Transverse colon (tissue), 4 donors: ENCODE data around the gene ABHD16A. TPM values are rescaled to one million over a fixed set of nuclear protein-coding genes. Genes with fewer than 3 reads are reported as not detected.
A peak's percentile ranks its signal among the peaks of the same experiment; 100 is the strongest.

Experiments
- DNase-seq: peaks from one replicate; pipeline ENCODE4 v3.0.0-alpha.2; 2019
- H3K27ac ChIP-seq, 4 donors: fragments of 200-600 bp; sonication (generic); 2 replicates each; pipeline ENCODE4 v1.5.1; 2016 to 2018; ENCODE audit warnings: inconsistent platforms in 4 of 4
- H3K27me3 ChIP-seq: fragments of 200-600 bp; sonication (generic); 2 replicates; pipeline ENCODE4 v1.5.1; 2017; ENCODE audit warnings: inconsistent platforms
- H3K36me3 ChIP-seq, 4 donors: fragments of 200-600 bp; sonication (generic); 2 replicates each; pipeline ENCODE4 v1.5.1; 2017 to 2019; ENCODE audit warnings: inconsistent platforms in 4 of 4
- H3K4me1 ChIP-seq, 4 donors: fragments of 200-600 bp; sonication (generic); 2 replicates each; pipeline ENCODE4 v1.5.1; 2017 to 2020; ENCODE audit warnings: inconsistent platforms in 4 of 4
- H3K4me3 ChIP-seq, 4 donors: fragments of 200-600 bp; sonication (generic); 1 replicate in 1 of 4; 2 replicates in 3 of 4; pipeline versions ENCODE4 v1.5.1 to v1.6.1; 2017 to 2019; ENCODE audit warnings: inconsistent platforms in 4 of 4
- H3K9me3 ChIP-seq, 2 donors: fragments of 200-600 bp; sonication (generic); 2 replicates each; pipeline ENCODE4 v1.5.1; 2017 to 2019; ENCODE audit warnings: inconsistent platforms in 2 of 2
- CTCF ChIP-seq, 5 experiments: fragments of 200-600 bp in 3 of 5; fragments of 450-650 bp in 2 of 5; sonication (generic) in 3 of 5; IDR thresholded peaks; 1 replicate in 2 of 5; 2 replicates in 3 of 5; pipeline ENCODE4 v1.5.1; 2016 to 2017; ENCODE audit warnings: antibody characterized with exemption in 5 of 5, inconsistent platforms in 3 of 5, mild to moderate bottlenecking in 2 of 5, moderate library complexity in 1 of 5
- EP300 ChIP-seq: sonication (generic); formaldehyde crosslinking; IDR thresholded peaks from one replicate; pipeline ENCODE4 v1.6.1; 2017; ENCODE audit warnings: antibody characterized with exemption, low read depth
- POLR2A ChIP-seq: fragments of 450-650 bp; IDR thresholded peaks from one replicate; pipeline ENCODE4 v1.6.1; 2016; ENCODE audit warnings: antibody characterized with exemption, mild to moderate bottlenecking, moderate library complexity
- POLR2AphosphoS5 ChIP-seq, 3 donors: sonication (generic); formaldehyde crosslinking; IDR thresholded peaks; one replicate each; pipeline ENCODE4 v1.6.1; 2016; ENCODE audit warnings: antibody characterized with exemption in 3 of 3
- WGBS, 2 donors: methylation state at CpG; one replicate each; pipeline ENCODE4 v1.1.5; 2018; ENCODE audit warnings: low coverage in 1 of 2; 5-methylcytosine and 5-hydroxymethylcytosine counted together
- in situ Hi-C, 4 donors: fragments of 200-750 bp; cut with MboI; loops; one replicate each; pipeline versions ENCODE4 v1.15.0 to v1.15.1; 2017; ENCODE audit warnings: low sequenced_read_pairs in 3 of 4, low pct_ligation_motif_present in 1 of 4, low pct_unique_long_range_greater_than_20kb in 1 of 4
- intact Hi-C: fragments of 100-400 bp; cut with DNase I; formaldehyde crosslinking; loops from one replicate; pipeline ENCODE4 v1.15.1; 2023; ENCODE audit warnings: low total_unique reads
- total RNA-seq, 4 donors: library from RNA; depleted of rRNA; stranded (reverse); fragments of >200 nt; gene quantifications; one replicate each; pipeline ENCODE4 v1.1.0, GENCODE V29; 2016

Gene ABHD16A
- total RNA-seq, 4 donors from 2014 or later, result 45.4 to 72.8 (median 67.4) TPM

DNA sequence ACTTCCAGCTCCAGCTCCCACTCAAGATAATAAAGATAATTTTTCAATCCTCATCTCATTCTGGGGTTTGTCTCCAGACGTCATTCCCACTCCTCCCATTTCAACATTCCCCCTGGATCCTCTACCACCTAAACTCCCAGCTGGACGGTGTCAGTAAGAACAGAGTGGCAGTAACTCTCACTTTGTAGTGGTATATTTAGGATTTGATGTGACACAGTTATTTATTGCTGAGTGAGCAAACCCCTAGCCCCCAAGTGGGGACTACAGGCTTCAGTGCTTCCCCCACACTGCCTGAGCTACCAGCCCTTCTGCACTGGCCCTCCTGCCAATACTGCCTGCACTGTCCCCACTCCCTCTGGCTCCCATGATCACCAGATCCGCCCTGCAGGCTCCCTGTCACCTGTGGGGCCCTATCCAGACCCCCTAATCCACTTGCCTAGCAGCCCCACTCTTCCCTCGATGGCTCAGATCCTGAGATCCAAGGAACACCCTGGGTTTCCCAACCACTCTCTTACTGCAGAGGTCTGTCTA, 44.9 kb downstream of the ABHD16A start:
- Histone ChIP-seq H3K27ac (no peak overlapping the region), H3K4me1 (peaks cover 23 to 70% (median 38%) of the 10 kb centered on the region in 4 donors), H3K9me3 (no peaks in the 10 kb centered on the region), H3K27me3 (no peaks in the 10 kb centered on the region), H3K36me3 (peaks cover 0 to 6% (median 0%) of the 10 kb centered on the region in 4 donors), H3K4me3 (peak overlapping the region in 1 of 4 donors; percentile 14)
- 45 to 81% methylated on average over 2 to 4 of the region's 4 CpGs for WGBS, 2 donors
- in situ Hi-C loops (no loop called here), intact Hi-C loops (no loop called here)
- TF ChIP-seq EP300 (no peak), CTCF (IDR thresholded peaks at IDR 0.05) (no peak), POLR2AphosphoS5 (IDR thresholded peaks at IDR 0.05) (no peak), POLR2A (no peak)
- DNase-seq, result no peak

DNA sequence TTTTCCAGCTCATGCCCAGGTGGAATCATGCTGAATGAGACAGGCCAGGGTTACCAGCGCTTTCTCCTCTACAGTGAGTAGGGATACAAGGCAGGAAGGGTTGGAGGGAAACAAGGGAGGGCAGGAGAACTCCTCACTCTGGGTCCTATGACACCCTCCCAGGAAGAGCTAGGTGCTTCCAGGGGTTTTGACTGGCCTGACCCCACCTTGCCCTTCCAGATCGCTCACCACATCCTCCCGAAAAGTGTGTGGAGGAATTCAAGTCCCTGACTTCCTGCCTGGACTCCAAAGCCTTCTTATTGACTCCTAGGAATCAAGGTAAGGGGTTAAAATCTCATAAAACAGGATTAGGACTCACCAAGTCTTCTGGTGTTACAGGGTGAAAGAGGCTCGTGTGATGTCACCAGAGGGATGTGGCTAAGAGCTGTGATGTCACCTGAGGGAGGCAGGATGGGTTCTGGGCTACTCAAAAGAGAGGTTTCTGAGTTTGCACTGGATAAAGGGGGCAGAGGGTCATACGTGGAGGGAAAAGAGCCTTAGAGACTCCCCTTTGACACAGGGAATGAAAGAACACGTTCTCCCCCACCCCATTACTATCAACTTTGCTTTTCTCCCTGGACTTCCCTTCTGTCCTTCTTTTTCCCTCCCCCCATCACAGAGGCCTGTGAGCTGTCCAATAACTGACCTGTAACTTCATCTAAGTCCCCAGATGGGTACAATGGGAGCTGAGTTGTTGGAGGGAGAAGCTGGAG, 45.5 kb downstream of the ABHD16A start:
- intact Hi-C loops (no loop called here), in situ Hi-C loops (no loop called here)
- H3K9me3 ChIP-seq, result no peaks in the 10 kb centered on the region
- H3K4me1 ChIP-seq, result peaks cover 18 to 64% (median 39%) of the 10 kb centered on the region in 4 donors
- WGBS, 2 donors, result 69 to 70% methylated on average over 4 to 6 of the region's 6 CpGs
- H3K4me3 ChIP-seq, result no peak overlapping the region
- DNase-seq, result no peak
- no peaks in the 10 kb centered on the region for H3K27me3 ChIP-seq
- peaks cover 0 to 5% (median 0%) of the 10 kb centered on the region in 4 donors for H3K36me3 ChIP-seq
- no peak overlapping the region for H3K27ac ChIP-seq
- no peak for TF ChIP-seq POLR2A
- TF ChIP-seq CTCF (IDR thresholded peaks at IDR 0.05), result no peak
- no peak for TF ChIP-seq POLR2AphosphoS5 (IDR thresholded peaks at IDR 0.05)

- intact Hi-C loops (no loop called here), in situ Hi-C loops (no loop called here)
- Histone ChIP-seq H3K4me1 (peaks cover 20 to 59% (median 43%) of the 10 kb centered on the region in 4 donors), H3K27ac (peak within 1 kb of the TSS in 1 of 4 donors; percentile 4), H3K4me3 (no peak within 1 kb of the TSS), H3K27me3 (no peaks in the 10 kb centered on the region), H3K9me3 (no peaks in the 10 kb centered on the region), H3K36me3 (no peaks in the 10 kb centered on the region)
- TF ChIP-seq POLR2A, result no peak
- TF ChIP-seq CTCF (IDR thresholded peaks at IDR 0.05), result no peak
- no peak for TF ChIP-seq EP300
- no peak for TF ChIP-seq POLR2AphosphoS5 (IDR thresholded peaks at IDR 0.05)
- DNase-seq, result no peak
- 40 to 63% methylated on average over 4 to 8 of the region's 8 CpGs for WGBS, 2 donors
Observed at GRCh38 chr6:31655349-31656237, 47.5 kb downstream of the ABHD16A start, which contains the start of gene APOM. Gene APOM, plus strand, starts transcription at chr6:31655894. Its CDS starts 73 bp downstream, at chr6:31655967.
